HG02840 (cell line): ENCODE measurements around the gene C1orf159.
"Not testable (repeated sequence)": the region's sequence is repeated elsewhere in the genome, so short reads cannot be mapped to it uniquely, and the experiment has no call there.

Experiments
- ATAC-seq: cut with Tn5 transposase; IDR thresholded peaks from one replicate; pipeline ENCODE4 v1.9.1; 2021; ENCODE audit warnings: mild to moderate bottlenecking, moderate library complexity, moderate number of reproducible peaks; ENCODE audit not compliant: unreplicated experiment, low FRiP score

The C1orf159 gene

DNA sequence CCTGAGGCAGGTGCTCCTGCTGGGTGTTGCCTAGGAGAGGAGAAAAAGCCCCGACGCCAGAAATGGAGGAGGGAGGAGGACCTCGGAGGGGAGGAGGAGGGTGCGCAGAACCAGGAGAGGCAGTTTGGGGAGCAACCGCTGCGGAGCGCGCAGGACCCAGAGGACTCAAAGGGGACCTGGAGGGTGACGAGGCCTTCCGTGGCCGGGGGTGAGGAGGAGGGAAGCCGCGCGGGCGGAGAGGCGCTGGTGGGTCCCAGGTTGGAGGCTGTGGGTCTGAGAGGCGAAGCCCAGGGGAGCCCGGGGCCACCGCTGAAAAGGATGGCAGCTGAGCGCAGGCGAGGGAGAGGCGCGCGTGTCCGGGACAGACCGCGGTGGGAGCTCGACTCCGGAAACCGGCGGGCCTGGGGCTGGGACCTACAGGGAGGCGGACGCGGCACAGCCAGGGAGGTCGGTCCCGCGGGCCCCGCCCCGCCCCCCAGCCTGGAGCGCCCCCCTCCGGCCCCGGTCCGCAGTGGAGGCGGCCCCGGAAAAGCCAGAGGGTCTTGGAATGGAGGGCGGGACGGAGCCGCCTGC, 56.9 kb downstream of the C1orf159 start:
- ATAC-seq, result peak; percentile 27

DNA sequence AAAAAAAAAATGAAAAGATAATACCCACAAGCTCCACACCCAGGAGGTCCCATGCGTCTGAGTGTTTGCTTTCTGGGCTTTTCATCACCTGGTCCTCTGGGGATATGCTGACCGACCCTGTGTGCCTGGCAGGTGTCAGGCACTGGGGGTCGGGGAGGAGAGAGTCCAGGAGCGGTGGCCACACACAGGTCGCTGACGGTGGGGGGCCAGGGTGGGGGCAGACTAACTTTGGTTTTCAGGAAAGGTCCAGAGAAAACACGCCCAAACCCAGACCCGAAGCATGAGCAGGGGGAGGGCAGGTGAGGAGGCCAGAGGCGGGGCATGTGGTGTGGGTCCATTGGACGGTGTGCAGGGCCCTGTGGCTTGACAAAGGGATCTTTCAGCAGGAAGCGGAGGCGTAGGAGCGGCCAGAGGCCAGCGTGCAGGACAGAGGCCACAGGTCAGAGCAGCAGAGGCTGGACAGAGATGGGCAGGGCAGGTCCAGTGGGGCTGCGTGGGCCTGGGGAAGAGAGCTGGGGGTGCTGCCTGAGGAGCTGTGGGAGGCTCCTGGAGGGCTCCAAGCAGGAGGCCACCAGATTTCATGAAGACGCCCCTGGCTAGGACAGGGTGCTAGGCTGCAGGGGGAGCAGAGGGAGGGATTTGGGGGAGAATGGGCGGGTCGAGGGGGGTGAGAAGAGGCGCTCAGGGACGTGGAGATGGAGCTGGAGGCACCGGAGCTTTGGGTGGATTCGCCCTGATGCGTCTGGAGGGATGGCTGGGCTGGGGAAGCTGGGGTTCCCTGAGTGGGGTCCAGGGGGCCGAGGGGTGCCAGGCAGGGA, 57.6 kb downstream of the C1orf159 start:
- ATAC-seq, result no peak

DNA sequence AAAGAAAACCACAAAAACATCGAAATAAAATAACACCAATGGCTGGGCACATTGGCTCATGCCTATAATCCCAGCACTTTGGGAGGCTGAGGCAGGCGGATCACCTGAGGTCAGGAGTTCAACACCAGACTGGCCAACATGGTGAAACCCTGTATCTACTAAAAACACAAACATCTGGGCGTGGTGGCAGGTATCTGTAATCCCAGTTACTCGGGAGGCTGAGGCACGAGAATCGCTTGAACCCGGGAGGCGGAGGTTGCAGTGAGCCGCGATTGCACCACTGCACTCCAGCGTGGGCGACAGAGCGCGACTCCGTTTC, 58.2 kb downstream of the C1orf159 start:
- not testable (repeated sequence) for ATAC-seq

DNA sequence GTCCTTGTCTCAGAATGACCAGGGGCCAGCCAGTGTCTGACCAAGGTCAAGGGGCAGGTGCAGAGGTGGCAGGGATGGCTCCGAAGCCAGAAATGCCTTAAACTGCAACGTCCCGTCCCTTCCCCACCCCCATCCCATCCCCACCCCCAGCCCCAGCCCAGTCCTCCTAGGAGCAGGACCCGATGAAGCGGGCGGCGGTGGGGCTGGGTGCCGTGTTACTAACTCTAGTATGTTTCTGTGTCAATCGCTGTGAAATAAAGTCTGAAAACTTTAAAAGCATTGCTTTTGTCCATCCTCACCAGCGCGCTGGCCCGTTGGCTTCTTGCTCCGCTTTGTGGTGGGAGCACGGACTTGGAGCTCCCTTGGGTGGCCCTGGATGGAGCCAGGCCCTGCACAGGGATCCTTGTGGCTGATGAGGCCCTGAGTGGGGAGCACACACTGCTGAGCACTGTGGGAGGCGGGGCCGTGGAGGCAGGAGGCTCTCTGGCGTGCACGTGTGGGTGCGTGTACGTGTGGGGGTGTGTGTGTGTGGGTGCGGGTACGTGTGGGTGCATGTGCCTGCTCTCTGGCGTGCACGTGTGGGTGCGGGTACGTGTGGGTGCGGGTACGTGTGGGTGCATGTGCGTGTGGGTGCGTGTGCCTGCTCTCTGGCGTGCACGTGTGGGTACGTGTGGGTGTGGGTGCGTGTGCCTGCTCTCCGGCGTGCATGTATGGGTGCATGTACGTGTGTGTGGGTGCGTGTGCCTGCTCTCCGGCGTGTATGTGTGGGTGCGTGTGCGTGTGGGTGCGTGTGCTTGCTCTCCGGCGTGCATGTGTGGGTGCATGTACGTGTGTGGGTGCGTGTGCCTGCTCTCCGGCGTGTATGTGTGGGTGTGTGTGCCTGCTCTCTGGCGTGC, 59.8 kb downstream of the C1orf159 start:
- ATAC-seq, result no peak

DNA sequence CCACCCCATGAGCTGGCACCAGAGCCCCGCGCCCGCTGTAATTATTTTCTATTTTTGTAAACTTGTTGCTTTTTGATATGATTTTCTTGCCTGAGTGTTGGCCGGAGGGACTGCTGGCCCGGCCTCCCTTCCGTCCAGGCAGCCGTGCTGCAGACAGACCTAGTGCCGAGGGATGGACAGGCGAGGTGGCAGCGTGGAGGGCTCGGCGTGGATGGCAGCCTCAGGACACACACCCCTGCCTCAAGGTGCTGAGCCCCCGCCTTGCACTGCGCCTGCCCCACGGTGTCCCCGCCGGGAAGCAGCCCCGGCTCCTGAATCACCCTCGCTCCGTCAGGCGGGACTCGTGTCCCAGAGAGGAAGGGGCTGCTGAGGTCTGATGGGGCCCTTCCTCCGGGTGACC, 60.9 kb downstream of the C1orf159 start:
- ATAC-seq, result no peak

DNA sequence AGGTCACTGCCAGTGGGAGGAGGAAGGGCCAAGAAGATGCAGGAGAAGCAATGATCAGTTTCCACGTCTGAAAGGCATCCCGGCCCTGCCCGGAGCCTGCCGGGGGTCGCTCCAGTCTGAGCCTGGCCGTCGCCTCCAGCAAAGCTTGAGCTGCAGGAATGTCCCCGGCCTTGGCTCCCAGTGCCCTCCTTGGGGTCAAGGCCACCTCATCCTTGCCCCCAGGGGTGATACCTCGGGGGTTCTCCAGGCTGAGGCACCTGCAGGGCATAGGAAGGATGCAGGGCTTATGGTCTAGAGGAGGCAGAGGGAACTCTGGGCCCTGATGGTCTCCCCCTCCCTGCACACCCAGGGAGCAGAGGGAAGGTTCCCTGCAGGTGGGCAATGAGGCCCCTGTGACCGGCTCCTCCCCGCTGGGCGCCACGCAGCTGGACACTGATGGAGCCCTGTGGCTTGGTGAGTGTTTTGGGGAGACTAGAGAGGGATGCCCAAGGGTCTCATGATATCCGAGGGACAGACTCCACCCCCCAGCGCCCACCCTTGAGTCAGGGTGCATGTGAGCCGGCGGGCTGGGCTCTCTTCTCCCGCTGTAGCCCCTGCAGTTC, 61.7 kb downstream of the C1orf159 start:
- ATAC-seq, result no peak

DNA sequence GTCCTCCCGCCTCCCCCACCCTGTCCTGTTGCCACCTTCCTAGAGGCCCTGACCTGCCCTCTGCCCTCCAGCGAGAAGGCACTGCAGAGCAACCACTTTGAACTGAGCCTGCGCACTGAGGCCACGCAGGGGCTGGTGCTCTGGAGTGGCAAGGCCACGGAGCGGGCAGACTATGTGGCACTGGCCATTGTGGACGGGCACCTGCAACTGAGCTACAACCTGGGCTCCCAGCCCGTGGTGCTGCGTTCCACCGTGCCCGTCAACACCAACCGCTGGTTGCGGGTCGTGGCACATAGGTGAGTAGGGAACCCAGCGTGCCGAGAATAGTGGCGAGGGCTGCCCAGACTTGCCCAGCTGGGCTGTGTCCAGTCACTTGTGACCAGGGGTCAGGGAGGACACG, 62.2 kb downstream of the C1orf159 start:
- ATAC-seq, result no peak

DNA sequence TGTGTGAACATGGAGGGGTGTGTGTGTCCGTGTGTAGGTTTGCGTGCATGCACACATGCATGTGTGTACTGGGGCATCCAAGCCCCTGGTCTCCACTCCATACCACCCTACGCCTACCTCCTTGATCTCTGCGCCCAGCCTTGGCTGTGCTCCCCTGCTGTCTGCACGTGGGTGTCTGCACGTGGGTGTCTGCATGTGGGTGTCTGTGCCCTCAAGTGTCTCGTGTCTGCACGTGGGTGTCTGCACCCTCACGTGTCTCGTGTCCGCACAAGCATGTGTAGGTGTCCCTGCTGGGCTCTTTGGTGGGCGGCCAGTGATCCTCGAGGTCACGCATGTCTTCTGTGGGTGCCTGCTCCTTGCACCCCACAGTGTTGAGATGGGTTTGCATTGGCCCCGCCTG, 62.9 kb downstream of the C1orf159 start:
- no peak for ATAC-seq

DNA sequence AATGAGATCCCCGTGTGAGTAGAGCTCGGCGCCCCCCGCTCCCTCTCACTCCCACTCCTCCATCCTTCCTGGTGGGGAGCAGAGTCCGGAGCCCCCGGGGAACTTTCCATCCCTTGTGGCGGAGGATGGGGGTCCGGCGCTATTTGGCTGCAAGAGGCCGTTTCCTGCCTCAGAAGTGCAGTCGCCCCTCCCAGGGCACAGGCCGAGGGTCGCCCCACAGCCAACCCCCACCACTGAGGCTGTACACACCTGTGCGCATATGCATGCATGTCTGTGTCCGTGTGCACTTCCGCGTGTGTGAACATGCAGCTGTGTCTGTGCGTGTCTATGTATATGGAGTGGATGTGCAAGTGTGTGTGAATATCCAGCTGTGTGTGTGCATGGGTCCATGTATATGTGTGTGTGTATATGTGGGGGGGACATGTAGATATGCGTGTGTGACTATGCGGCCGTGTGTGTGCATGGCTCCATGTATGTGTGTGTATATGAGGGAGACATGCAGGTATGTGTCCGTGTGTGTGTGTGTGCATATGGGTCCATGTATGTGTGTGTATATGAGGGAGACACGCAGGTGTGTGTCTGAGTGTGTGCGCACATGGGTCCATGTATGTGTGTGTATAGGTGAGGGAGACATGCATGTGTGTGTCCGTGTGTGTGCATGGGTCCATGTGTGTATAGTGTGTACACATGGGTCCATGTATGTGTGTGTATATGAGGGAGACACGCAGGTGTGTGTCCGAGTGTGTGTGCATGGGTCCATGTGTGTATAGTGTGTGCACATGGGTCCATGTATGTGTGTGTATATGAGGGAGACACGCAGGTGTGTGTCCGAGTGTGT, 63.7 kb downstream of the C1orf159 start:
- no peak for ATAC-seq

DNA sequence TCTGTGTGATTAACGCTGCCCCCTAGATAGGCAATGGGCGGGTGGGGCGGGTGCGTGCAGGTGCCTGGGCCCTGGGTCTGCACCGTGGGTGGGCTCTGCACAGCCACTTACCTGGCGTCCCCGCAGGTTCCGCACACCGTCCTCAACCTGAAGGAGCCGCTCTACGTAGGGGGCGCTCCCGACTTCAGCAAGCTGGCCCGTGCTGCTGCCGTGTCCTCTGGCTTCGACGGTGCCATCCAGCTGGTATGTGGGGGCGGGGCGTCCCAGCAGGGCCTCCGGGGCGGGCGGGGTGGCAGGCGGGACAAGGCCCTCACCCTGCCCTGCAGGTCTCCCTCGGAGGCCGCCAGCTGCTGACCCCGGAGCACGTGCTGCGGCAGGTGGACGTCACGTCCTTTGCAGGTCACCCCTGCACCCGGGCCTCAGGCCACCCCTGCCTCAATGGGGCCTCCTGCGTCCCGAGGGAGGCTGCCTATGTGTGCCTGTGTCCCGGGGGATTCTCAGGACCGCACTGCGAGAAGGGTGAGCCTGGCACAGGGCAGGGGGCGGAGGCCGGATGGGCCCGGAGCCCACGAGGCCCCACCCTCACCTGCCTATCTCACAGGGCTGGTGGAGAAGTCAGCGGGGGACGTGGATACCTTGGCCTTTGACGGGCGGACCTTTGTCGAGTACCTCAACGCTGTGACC, 64.6 kb downstream of the C1orf159 start:
- ATAC-seq, result no peak

DNA sequence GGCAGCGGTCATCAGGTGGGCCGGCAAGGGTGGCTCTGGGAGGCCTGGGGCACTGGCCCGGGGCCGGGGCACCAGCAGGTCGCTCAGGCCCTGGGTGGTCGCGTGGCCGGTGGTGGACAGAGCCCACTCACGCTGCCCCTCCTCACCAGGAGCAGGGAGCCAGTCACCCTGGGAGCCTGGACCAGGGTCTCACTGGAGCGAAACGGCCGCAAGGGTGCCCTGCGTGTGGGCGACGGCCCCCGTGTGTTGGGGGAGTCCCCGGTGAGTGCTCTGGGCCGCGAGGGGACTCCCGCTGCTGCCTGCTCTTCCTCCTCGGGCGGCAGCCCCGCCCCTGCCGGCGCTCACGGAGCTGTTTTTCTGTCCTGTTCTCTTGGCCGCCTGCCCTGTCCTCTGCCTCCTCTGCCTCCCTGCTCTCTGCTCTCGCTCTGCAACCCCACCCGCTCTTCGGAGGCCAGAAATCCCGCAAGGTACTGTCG, 65.3 kb downstream of the C1orf159 start:
- ATAC-seq, result no peak

DNA sequence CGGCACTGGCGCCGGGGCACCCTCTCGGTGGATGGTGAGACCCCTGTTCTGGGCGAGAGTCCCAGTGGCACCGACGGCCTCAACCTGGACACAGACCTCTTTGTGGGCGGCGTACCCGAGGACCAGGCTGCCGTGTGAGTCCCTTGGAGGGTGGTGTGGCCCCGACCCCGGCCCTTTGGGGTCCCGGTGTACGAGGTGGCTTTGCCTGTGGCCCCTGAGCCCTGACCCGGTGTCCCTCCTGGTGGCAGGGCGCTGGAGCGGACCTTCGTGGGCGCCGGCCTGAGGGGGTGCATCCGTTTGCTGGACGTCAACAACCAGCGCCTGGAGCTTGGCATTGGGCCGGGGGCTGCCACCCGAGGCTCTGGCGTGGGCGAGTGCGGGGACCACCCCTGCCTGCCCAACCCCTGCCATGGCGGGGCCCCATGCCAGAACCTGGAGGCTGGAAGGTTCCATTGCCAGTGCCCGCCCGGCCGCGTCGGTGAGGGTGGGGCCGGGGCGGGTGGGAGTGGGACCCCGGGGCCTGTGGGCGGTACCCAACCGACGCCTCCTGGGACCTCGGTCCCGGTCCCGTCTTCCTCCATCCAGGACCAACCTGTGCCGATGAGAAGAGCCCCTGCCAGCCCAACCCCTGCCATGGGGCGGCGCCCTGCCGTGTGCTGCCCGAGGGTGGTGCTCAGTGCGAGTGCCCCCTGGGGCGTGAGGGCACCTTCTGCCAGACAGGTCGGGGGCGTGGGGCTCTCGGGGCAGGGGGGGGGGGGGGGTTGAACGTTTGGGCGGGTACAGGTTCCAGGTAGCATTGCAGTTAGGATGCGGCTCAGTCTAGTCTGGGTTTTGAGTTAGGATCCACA, 66.3 kb downstream of the C1orf159 start:
- no peak for ATAC-seq

DNA sequence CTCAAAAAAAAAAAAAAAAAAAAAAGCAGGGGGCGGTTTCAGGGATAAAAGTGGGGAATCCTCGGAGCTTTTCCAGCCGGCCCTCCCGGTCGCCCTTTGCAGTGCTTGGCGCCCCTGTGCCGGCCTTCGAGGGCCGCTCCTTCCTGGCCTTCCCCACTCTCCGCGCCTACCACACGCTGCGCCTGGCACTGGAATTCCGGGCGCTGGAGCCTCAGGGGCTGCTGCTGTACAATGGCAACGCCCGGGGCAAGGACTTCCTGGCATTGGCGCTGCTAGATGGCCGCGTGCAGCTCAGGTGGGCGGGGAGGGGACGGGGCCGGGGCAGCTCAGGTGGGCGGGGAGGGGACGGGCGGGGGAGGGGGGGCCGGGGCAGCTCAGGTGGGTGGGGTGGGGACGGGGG, 67.1 kb downstream of the C1orf159 start:
- no peak for ATAC-seq

DNA sequence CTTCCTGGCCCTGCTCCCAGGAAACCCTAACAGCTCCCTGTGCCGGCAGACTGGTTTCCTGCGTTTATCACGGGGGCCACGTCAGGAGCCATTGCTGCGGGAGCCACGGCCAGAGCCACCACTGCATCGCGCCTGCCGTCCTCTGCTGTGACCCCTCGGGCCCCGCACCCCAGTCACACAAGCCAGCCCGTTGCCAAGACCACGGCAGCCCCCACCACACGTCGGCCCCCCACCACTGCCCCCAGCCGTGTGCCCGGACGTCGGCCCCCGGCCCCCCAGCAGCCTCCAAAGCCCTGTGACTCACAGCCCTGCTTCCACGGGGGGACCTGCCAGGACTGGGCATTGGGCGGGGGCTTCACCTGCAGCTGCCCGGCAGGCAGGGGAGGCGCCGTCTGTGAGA, 67.9 kb downstream of the C1orf159 start:
- ATAC-seq, result no peak

DNA sequence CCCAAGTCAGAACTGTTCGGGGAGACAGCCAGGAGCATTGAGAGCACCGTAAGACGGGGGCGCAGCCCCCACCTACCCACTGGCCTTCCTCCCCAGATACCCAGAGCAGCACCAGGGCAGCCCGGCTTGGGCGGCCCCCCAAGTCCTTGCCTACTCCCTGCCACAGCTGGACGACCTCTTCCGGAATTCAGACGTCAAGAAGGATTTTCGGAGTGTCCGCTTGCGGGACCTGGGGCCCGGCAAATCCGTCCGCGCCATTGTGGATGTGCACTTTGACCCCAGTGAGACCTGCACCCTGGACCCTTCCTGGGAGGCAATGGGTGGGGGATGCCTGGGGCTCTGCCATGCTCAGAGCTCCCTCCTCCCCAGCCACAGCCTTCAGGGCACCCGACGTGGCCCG, 68.5 kb downstream of the C1orf159 start:
- no peak for ATAC-seq

DNA sequence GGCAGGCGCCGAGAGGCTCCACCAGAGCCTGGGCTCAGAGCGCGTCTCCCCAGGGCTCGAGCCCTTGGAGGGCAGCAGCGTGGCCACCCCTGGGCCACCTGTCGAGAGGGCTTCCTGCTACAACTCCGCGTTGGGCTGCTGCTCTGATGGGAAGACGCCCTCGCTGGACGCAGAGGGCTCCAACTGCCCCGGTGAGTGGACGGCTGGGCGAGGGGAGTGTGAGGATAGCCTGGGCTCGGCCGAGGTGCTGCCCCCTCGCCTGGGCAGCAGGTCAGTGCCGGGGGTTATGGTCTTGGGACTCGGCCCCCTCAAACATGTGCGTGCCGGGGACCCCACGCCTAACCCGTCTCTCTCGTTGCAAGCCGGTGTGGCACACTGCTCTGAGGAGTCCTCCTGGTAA, 69.1 kb downstream of the C1orf159 start:
- ATAC-seq, result no peak

DNA sequence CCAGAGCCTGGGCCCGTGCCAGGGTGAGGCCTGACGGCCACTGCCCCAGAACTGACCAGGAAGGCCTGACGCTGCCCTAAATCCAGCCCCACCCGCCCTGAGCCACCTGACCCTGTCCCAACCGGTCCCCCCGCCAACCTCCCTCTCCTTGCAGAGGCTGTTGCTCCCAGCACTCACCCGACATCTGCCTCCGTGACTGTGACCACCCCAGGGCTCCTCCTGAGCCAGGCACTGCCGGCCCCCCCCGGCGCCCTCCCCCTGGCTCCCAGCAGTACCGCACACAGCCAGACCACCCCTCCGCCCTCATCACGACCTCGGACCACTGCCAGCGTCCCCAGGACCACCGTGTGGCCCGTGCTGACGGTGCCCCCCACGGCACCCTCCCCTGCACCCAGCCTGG, 69.6 kb downstream of the C1orf159 start:
- no peak for ATAC-seq

DNA sequence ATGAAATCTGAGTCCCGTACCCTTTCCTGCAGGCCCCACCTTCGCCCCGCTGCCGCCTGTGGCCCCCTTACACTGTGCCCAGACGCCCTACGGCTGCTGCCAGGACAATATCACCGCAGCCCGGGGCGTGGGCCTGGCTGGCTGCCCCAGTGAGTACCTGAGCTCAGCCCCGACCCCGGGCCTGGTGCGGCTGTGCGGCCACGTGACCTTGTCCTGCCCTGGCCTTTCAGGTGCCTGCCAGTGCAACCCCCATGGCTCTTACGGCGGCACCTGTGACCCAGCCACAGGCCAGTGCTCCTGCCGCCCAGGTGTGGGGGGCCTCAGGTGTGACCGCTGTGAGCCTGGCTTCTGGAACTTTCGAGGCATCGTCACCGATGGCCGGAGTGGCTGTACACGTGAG, 70.8 kb downstream of the C1orf159 start:
- ATAC-seq, result no peak
